ENCODE measurements around the gene KDM1B. TPM values are rescaled to one million over a fixed set of nuclear protein-coding genes. Genes with fewer than 3 reads are reported as not detected.

The KDM1B gene
- total and polyA plus RNA-seq, 9 donors: 4.7 to 21.7 (median 13.7) TPM

GRCh38 chr6:18241208-18242038 lies 86.2 kb downstream of the KDM1B start:
- TF ChIP-seq CTCF (IDR thresholded peaks at IDR 0.05) (no peak), EP300 (IDR thresholded peaks at IDR 0.05) (no peak), POLR2A (IDR thresholded peaks at IDR 0.05) (no peak)
- Histone ChIP-seq H3K27me3 (no peaks in the 10 kb centered on the region), H3K27ac (no peak overlapping the region), H3K9me3 (no peaks in the 10 kb centered on the region), H3K4me1 (ENCODE audit: insufficient read depth) (no peaks in the 10 kb centered on the region), H3K4me3 (no peak overlapping the region), H3K36me3 (no peaks in the 10 kb centered on the region)
- DNase-seq: no peak
- intact Hi-C loops (cut with DNase I): no loop called here
- WGBS, 3 donors: 16 to 34% (median 18%) methylated on average over 1 of the region's 1 CpG

GRCh38 chr6:18242062-18242851 lies 87.0 kb downstream of the KDM1B start:
- Histone ChIP-seq H3K27me3 (no peaks in the 10 kb centered on the region), H3K27ac (no peak overlapping the region), H3K4me1 (ENCODE audit: insufficient read depth) (no peaks in the 10 kb centered on the region), H3K4me3 (no peak overlapping the region), H3K9me3 (no peaks in the 10 kb centered on the region), H3K36me3 (no peaks in the 10 kb centered on the region)
- DNase-seq: no peak
- intact Hi-C loops (cut with DNase I): no loop called here
- WGBS, 3 donors: 82 to 94% (median 91%) methylated on average over 11 of the region's 11 CpGs
- TF ChIP-seq POLR2A (IDR thresholded peaks at IDR 0.05) (no peak), CTCF (IDR thresholded peaks at IDR 0.05) (no peak), EP300 (IDR thresholded peaks at IDR 0.05) (no peak)

- intact Hi-C loops (cut with DNase I): no loop called here
- H3K36me3 ChIP-seq: no peaks in the 10 kb centered on the region
Observed at GRCh38 chr6:18243302-18243893, 88.2 kb downstream of the KDM1B start.

More at GRCh38 chr6:18243302-18243893, 88.2 kb downstream of the KDM1B start:
- TF ChIP-seq CTCF (IDR thresholded peaks at IDR 0.05) (no peak), POLR2A (IDR thresholded peaks at IDR 0.05) (no peak), EP300 (IDR thresholded peaks at IDR 0.05) (no peak)
- Histone ChIP-seq H3K4me3 (no peak overlapping the region), H3K4me1 (ENCODE audit: insufficient read depth) (no peaks in the 10 kb centered on the region), H3K27ac (no peak overlapping the region), H3K9me3 (no peaks in the 10 kb centered on the region), H3K27me3 (no peaks in the 10 kb centered on the region)
- WGBS, 3 donors: 64 to 72% (median 66%) methylated on average over 3 of the region's 3 CpGs
- no peak for DNase-seq

Data from ovary (tissue), 9 donors.